ENCODE data around the gene S100A2. TPM values are rescaled to one million over a fixed set of nuclear protein-coding genes. Genes with fewer than 3 reads are reported as not detected.
"Not testable (repeated sequence)": the region's sequence is repeated elsewhere in the genome, so short reads cannot be mapped to it uniquely, and the experiment has no call there.

S100A2 gene
- total and polyA plus RNA-seq, 5 experiments from 2014 or later, result not detected

GRCh38 chr1:153532769-153533599, 32.7 kb downstream of the S100A2 start:
- H3K36me3 Mint-ChIP-seq, result peaks cover 0 to 16% (median 0%) of the 10 kb centered on the region in 3 donors
- H3K4me3 Mint-ChIP-seq, result peak overlapping the region; percentile 66 to 97 (median 92)
- no peaks in the 10 kb centered on the region for H3K9me3 Mint-ChIP-seq
- H3K4me1 Mint-ChIP-seq, result peaks cover 35 to 68% (median 59%) of the 10 kb centered on the region in 4 donors
- H3K27ac Mint-ChIP-seq, result peak overlapping the region; percentile 84 to 98 (median 94)
- POLR2A ChIA-PET, result interaction anchor here (0.7 to 7.6 kb wide), 16 partner anchors 8 to 418 kb away, joined by 3 to 340 read pairs (median 8); partner anchors contain the start of genes CHTOP, ILF2, S100A2 and S100A3
- no peaks in the 10 kb centered on the region for H3K27me3 Mint-ChIP-seq
- peak; percentile 65 to 85 (median 72) for DNase-seq
- ATAC-seq, result peak; percentile 12 to 30

GRCh38 chr1:153532181-153532580, 33.5 kb downstream of the S100A2 start:
- Mint-ChIP-seq H3K4me1 (peaks cover 35 to 61% (median 56%) of the 10 kb centered on the region in 4 donors), H3K4me3 (peak overlapping the region; percentile 66 to 97 (median 92)), H3K27ac (peak overlapping the region; percentile 84 to 98 (median 94)), H3K36me3 (peaks cover 0 to 16% (median 0%) of the 10 kb centered on the region in 3 donors), H3K27me3 (no peaks in the 10 kb centered on the region), H3K9me3 (no peaks in the 10 kb centered on the region)
- DNase-seq, result peak in 3 of 10 donors; percentile 15 to 33 (median 33)
- POLR2A ChIA-PET, result interaction anchor here (0.6 to 7.6 kb wide), 14 partner anchors 9 to 243 kb away, joined by 3 to 340 read pairs (median 8); partner anchors contain the start of genes CHTOP, ILF2, S100A2 and S100A3
- peak; percentile 15 to 24 for ATAC-seq

GRCh38 chr1:153531638-153532037, 34.0 kb downstream of the S100A2 start:
- peaks cover 0 to 16% (median 0%) of the 10 kb centered on the region in 3 donors for H3K36me3 Mint-ChIP-seq

DNA sequence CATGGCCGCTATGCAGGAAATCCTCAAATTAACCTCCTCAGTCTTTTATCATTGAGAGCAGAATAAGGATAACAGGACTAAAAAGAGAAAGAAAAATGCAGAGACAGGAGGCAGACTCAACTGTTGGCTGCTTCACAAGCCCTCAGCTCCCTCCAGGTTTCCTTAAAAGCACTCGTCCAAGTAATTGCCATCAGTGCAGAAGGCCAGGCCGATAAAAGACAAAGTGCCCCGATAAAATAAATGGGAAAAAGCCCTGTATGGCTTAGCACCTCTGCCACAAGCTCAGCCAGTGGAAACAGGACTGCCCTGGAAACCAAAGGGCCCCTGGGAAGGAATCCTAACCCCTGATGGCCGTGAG, 38.0 kb downstream of the S100A2 start:
- Mint-ChIP-seq H3K36me3 (no peaks in the 10 kb centered on the region), H3K27me3 (no peaks in the 10 kb centered on the region), H3K4me3 (no peak overlapping the region), H3K9me3 (no peaks in the 10 kb centered on the region), H3K27ac (no peak overlapping the region), H3K4me1 (peaks cover 15 to 25% (median 20%) of the 10 kb centered on the region in 4 donors)
- ATAC-seq (no peak), DNase-seq (no peak)
- POLR2A ChIA-PET, result interaction anchor here (0.9 to 1.6 kb wide), 2 partner anchors 8 to 17 kb away, joined by 3 to 6 read pairs; partner anchors contain the start of gene S100A6

More at GRCh38 chr1:153531638-153532037, 34.0 kb downstream of the S100A2 start:
- Mint-ChIP-seq H3K27me3 (no peaks in the 10 kb centered on the region), H3K9me3 (no peaks in the 10 kb centered on the region), H3K4me3 (peak overlapping the region in 1 of 10 donors; percentile 92), H3K4me1 (peaks cover 33 to 56% (median 52%) of the 10 kb centered on the region in 4 donors), H3K27ac (peak overlapping the region; percentile 71 to 98 (median 89))
- no peak for ATAC-seq
- DNase-seq, result no peak
- POLR2A ChIA-PET, result interaction anchor here (1.0 to 7.6 kb wide), 11 partner anchors 9 to 244 kb away, joined by 4 to 340 read pairs (median 13); partner anchors contain the start of genes CHTOP, S100A2, S100A3 and S100A4

DNA sequence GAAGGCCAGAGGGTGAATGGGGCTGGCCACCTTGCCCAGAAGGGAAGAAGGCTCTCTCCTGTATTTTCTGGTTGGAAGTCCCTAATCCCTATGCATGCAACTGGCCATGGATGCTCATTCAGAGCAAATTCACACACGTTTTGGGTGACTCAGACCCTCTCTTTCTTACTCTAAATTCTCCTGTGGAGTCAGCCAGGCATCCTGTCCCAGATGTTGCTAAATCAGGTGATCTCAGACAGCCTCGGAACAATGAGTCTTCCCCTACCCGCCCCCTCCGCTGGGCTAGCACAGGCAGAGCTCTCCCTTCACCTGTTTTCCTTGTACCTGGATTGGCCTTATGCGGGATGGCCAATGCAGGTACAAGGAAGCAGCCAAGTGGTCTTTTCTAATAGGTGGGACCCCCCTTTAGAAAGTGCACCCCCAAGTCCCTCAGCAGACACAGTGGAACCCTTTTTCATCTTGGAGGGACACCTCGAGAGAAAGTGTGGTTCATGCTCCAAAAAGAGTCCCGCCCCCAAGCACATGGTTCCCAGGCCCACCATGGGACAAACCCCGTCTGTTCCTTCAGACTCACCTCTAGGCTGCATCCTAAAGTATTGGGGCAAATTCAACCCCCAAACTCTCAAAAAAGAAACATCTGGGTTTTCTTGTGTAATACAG, 38.5 kb downstream of the S100A2 start:
- Mint-ChIP-seq H3K4me3 (no peak overlapping the region), H3K36me3 (no peaks in the 10 kb centered on the region), H3K27me3 (no peaks in the 10 kb centered on the region), H3K27ac (peak overlapping the region in 4 of 10 donors; percentile 13 to 28 (median 22)), H3K4me1 (peaks cover 12 to 25% (median 20%) of the 10 kb centered on the region in 4 donors), H3K9me3 (no peaks in the 10 kb centered on the region)
- POLR2A ChIA-PET, result interaction anchor here (0.9 to 1.6 kb wide), 2 partner anchors 8 to 17 kb away, joined by 3 to 6 read pairs; partner anchors contain the start of gene S100A6
- ATAC-seq, result no peak
- DNase-seq, result no peak

GRCh38 chr1:153526132-153526543, 39.5 kb downstream of the S100A2 start:
- Mint-ChIP-seq H3K4me1 (peaks cover 10 to 17% (median 12%) of the 10 kb centered on the region in 4 donors), H3K27me3 (no peaks in the 10 kb centered on the region), H3K9me3 (no peaks in the 10 kb centered on the region), H3K36me3 (no peaks in the 10 kb centered on the region), H3K27ac (peak overlapping the region in 1 of 10 donors; percentile 5), H3K4me3 (no peak overlapping the region)
- ATAC-seq (no peak), DNase-seq (no peak)
- POLR2A ChIA-PET, result interaction anchor here (1.2 kb wide), 1 partner anchor 9 kb away, joined by 6 read pairs; the partner anchor contains the start of gene S100A6

GRCh38 chr1:153525088-153525728, 40.4 kb downstream of the S100A2 start:
- Mint-ChIP-seq H3K4me3 (no peak overlapping the region), H3K9me3 (no peaks in the 10 kb centered on the region), H3K4me1 (peaks cover 8 to 15% (median 11%) of the 10 kb centered on the region in 4 donors), H3K27me3 (no peaks in the 10 kb centered on the region), H3K36me3 (no peaks in the 10 kb centered on the region), H3K27ac (peak overlapping the region in 2 of 10 donors; percentile 6 to 25)
- POLR2A ChIA-PET, result interaction anchor here (0.7 to 1.2 kb wide), 4 partner anchors 8 to 13 kb away, joined by 3 to 6 read pairs (median 6); partner anchors contain the start of gene S100A6
- ATAC-seq (no peak), DNase-seq (no peak)

DNA sequence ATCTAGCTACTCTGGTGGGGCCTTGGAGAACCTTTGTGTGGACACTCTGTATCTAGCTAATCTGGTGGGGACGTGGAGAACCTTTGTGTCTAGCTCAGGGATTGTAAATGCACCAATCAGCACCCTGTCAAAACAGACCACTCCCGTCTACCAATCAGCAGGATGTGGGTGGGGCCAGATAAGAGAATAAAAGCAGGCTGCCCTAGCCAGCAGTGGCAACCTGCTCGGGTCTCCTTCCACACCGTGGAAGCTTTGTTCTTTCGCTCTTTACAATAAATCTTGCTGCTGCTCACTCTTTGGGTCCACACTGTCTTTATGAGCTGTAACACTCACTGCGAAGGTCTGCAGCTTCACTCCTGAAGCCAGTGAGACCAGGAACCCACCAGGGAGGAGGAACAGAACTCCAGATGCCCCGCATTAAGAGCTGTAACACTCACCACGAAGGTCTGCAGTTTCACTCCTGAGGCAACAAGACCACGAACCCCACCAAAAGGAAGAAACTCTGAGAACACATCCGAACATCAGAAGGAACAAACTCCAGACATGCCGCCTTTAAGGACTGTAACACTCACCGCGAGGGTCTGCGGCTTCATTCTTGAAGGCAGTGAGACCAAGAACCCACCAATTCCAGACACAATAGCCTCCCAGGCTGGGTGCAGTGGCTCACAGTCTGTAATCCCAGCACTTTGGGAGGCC, 43.1 kb downstream of the S100A2 start:
- DNase-seq, H3K27me3 Mint-ChIP-seq, ATAC-seq, H3K9me3 Mint-ChIP-seq, H3K36me3 Mint-ChIP-seq: not testable (repeated sequence)
- H3K4me3 Mint-ChIP-seq, result peak overlapping the region; percentile 47 to 85 (median 73)
- H3K4me1 Mint-ChIP-seq, result peaks cover 10 to 16% (median 12%) of the 10 kb centered on the region in 4 donors
- POLR2A ChIA-PET, result interaction anchor here (0.8 to 1.1 kb wide), 3 partner anchors 10 to 468 kb away, joined by 4 to 5 read pairs (median 4); partner anchors contain the start of genes RPS27 and S100A4
- H3K27ac Mint-ChIP-seq, result peak overlapping the region in 9 of 10 donors; percentile 58 to 93 (median 80)

DNA sequence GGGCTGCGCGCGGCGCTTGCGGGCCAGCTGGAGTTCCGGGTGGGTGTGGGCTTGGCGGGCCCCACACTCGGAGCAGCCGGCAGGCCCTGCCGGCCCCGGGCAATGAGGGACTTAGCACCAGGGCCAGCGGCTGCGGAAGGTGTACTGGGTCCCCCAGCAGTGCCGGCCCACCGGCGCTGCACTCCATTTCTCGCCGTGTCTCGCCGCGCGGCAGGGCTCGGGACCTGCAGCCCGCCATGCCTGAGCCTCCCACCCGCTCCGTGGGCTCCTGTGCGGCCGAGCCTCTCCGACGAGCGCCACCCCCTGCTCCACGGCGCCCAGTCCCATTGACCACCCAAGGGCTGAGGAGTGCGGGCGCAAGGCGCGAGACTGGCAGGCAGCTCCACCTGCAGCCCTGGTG, 43.8 kb downstream of the S100A2 start:
- H3K9me3 Mint-ChIP-seq, H3K36me3 Mint-ChIP-seq, ATAC-seq, DNase-seq, H3K27ac Mint-ChIP-seq, H3K27me3 Mint-ChIP-seq: not testable (repeated sequence)
- Mint-ChIP-seq H3K4me1 (peaks cover 10 to 16% (median 11%) of the 10 kb centered on the region in 4 donors), H3K4me3 (peak overlapping the region in 1 of 10 donors; percentile 66)
- POLR2A ChIA-PET, result interaction anchor here (0.8 to 1.1 kb wide), 3 partner anchors 10 to 469 kb away, joined by 4 to 5 read pairs (median 4); partner anchors contain the start of genes RPS27 and S100A4

GRCh38 chr1:153520818-153521476, 44.7 kb downstream of the S100A2 start:
- H3K36me3 Mint-ChIP-seq, result no peaks in the 10 kb centered on the region
- peak overlapping the region in 1 of 10 donors; percentile 38 for H3K27ac Mint-ChIP-seq
- no peak for ATAC-seq
- no peak for DNase-seq
- H3K4me3 Mint-ChIP-seq, result no peak overlapping the region
- POLR2A ChIA-PET, result interaction anchor here (0.8 to 1.7 kb wide), 2 partner anchors 12 to 23 kb away, joined by 3 to 8 read pairs; no protein-coding TSS in a partner anchor
- H3K27me3 Mint-ChIP-seq, result no peaks in the 10 kb centered on the region
- no peaks in the 10 kb centered on the region for H3K9me3 Mint-ChIP-seq
- H3K4me1 Mint-ChIP-seq, result peaks cover 6 to 16% (median 11%) of the 10 kb centered on the region in 4 donors
